Hepatocyte (in vitro differentiated cells): ENCODE measurements around the gene ARL13B. TPM values are rescaled to one million over a fixed set of nuclear protein-coding genes. Genes with fewer than 3 reads are reported as not detected.

Experiments used
- DNase-seq: peaks from one replicate; pipeline ENCODE4 v3.0.0-alpha.2; 2016; ENCODE audit warnings: low spot score
- H2AFZ ChIP-seq: fragments of 200-600 bp; sonication (generic); 2 replicates; pipeline ENCODE4 v1.6.0; 2016; ENCODE audit warnings: antibody characterized with exemption, mild to moderate bottlenecking
- H3K27ac ChIP-seq: fragments of 200-600 bp; sonication (generic); 2 replicates; pipeline ENCODE4 v1.5.1; 2016; ENCODE audit warnings: mild to moderate bottlenecking
- H3K27me3 ChIP-seq: fragments of 200-600 bp; sonication (generic); 2 replicates; pipeline ENCODE4 v1.6.1; 2016
- H3K36me3 ChIP-seq: fragments of 200-600 bp; sonication (generic); replicated peaks from 2 replicates; pipeline ENCODE4 v1.5.1; 2016; ENCODE audit warnings: low read depth; ENCODE audit not compliant: insufficient read depth
- H3K4me1 ChIP-seq: fragments of 200-600 bp; sonication (generic); 2 replicates; pipeline ENCODE4 v1.5.1; 2016; ENCODE audit warnings: mild to moderate bottlenecking, moderate library complexity; ENCODE audit not compliant: insufficient read depth
- H3K4me2 ChIP-seq: fragments of 200-600 bp; sonication (generic); 2 replicates; pipeline ENCODE4 v1.6.0; 2016
- H3K4me3 ChIP-seq: fragments of 200-600 bp; sonication (generic); 2 replicates; pipeline ENCODE4 v1.5.1; 2016; ENCODE audit warnings: mild to moderate bottlenecking
- H3K79me2 ChIP-seq: fragments of 200-600 bp; sonication (generic); 2 replicates; pipeline ENCODE4 v1.6.0; 2017; ENCODE audit warnings: mild to moderate bottlenecking
- H3K9me2 ChIP-seq: fragments of 200-600 bp; sonication (generic); replicated peaks from 2 replicates; pipeline ENCODE4 v1.6.0; 2017; ENCODE audit warnings: mild to moderate bottlenecking; ENCODE audit not compliant: insufficient read depth
- H3K9me3 ChIP-seq: fragments of 200-600 bp; sonication (generic); 2 replicates; pipeline ENCODE4 v1.5.1; 2016; ENCODE audit warnings: low read depth, mild to moderate bottlenecking
- H4K20me1 ChIP-seq: fragments of 200-600 bp; sonication (generic); 2 replicates; pipeline ENCODE4 v1.6.0; 2016; ENCODE audit warnings: mild to moderate bottlenecking; ENCODE audit not compliant: insufficient read depth, poor library complexity, severe bottlenecking
- CTCF ChIP-seq: fragments of 200-600 bp; sonication (generic); IDR thresholded peaks from 2 replicates; pipeline ENCODE4 v1.5.1; 2016; ENCODE audit warnings: antibody characterized with exemption, mild to moderate bottlenecking; ENCODE audit not compliant: poor library complexity
- EZH2 ChIP-seq: fragments of 200-600 bp; sonication (generic); IDR thresholded peaks from 2 replicates; pipeline ENCODE4 v1.6.1; 2016; ENCODE audit warnings: antibody characterized with exemption, mild to moderate bottlenecking, borderline replicate concordance
- EZH2phosphoT487 ChIP-seq: fragments of 200-600 bp; sonication (generic); IDR thresholded peaks from one replicate; pipeline ENCODE4 v1.6.1; 2018; ENCODE audit warnings: antibody characterized with exemption, mild to moderate bottlenecking, low read depth, moderate library complexity; ENCODE audit not compliant: unreplicated experiment, severe bottlenecking
- WGBS: methylation state at CpG from one replicate; pipeline ENCODE4 v1.1.6; 2016; ENCODE audit warnings: low lambda C conversion rate; ENCODE audit errors: missing lambda C conversion rate; 5-methylcytosine and 5-hydroxymethylcytosine counted together
- polyA plus RNA-seq: library from polyadenylated mRNA; unstranded; fragments of >200 nt; fragmentation: Nextera tagmentation; extraction: Ambion mirVana; gene quantifications from 2 replicates; pipeline ENCODE4 v1.2.1, GENCODE V29; 2016
- total RNA-seq: library from RNA; depleted of rRNA; stranded (reverse); fragments of >200 nt; gene quantifications from 2 replicates; pipeline ENCODE4 v1.2.3, GENCODE V29; 2014

Gene ARL13B
- total and polyA plus RNA-seq, 2 experiments from 2014 or later: 6.2 to 10.4 TPM

DNA sequence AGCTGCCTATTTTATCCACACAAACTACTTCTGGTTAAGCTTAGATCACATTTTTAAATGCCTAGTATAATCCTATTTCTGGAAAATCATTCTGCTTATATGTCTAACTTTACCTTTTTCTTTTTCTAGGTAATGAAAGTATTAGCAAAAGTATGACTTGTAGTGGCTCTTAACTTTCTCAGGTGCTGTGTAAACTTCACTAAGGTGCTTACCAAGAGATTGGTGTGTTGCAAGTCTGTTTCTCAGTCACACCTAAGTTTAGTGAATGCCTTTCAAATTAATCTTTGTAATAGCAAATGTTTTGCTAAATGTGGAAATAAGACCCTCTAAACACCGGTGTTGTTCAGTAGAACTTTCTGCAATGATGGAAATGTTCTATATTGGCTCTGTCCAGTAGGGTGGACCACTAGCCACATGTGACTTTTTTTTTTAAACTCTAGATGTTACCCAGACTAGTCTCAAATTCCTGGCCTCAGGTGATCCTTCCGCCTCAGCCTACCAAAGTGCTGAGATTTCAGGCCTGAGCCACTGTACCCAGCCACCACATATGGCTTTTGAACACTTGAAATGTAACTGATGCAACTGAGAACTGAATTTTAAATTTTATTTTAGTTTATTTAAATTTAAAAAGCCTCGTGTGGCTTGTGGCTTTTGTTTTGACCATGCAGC, 22.0 kb downstream of the ARL13B start:
- no peaks in the 10 kb centered on the region for H3K36me3 ChIP-seq
- WGBS: 88% methylated on average over 3 of the region's 3 CpGs
- H3K4me2 ChIP-seq: no peak overlapping the region
- no peaks in the 10 kb centered on the region for H4K20me1 ChIP-seq
- no peak overlapping the region for H3K4me3 ChIP-seq
- no peak overlapping the region for H2AFZ ChIP-seq
- H3K4me1 ChIP-seq: no peaks in the 10 kb centered on the region
- DNase-seq: no peak
- no peak for TF ChIP-seq CTCF
- TF ChIP-seq EZH2: no peak
- TF ChIP-seq EZH2phosphoT487: no peak
- H3K27me3 ChIP-seq: no peaks in the 10 kb centered on the region
- no peaks in the 10 kb centered on the region for H3K9me2 ChIP-seq
- H3K27ac ChIP-seq: no peak overlapping the region
- no peaks in the 10 kb centered on the region for H3K79me2 ChIP-seq
- no peaks in the 10 kb centered on the region for H3K9me3 ChIP-seq

GRCh38 chr3:94004301-94004910, 24.5 kb downstream of the ARL13B start:
- peak overlapping the region; percentile 53 for H2AFZ ChIP-seq
- DNase-seq: peak; percentile 63
- H3K9me2 ChIP-seq: no peaks in the 10 kb centered on the region
- no peaks in the 10 kb centered on the region for H3K27me3 ChIP-seq
- no peak overlapping the region for H3K4me3 ChIP-seq
- 9% methylated on average over 4 of the region's 4 CpGs for WGBS
- no peaks in the 10 kb centered on the region for H3K79me2 ChIP-seq
- no peaks in the 10 kb centered on the region for H3K9me3 ChIP-seq
- no peaks in the 10 kb centered on the region for H3K36me3 ChIP-seq
- H4K20me1 ChIP-seq: no peaks in the 10 kb centered on the region
- no peak overlapping the region for H3K27ac ChIP-seq
- H3K4me1 ChIP-seq: no peaks in the 10 kb centered on the region
- TF ChIP-seq EZH2 (no peak), CTCF (peak; percentile 87), EZH2phosphoT487 (no peak)
- peak overlapping the region; percentile 72 for H3K4me2 ChIP-seq

- TF ChIP-seq CTCF (no peak), EZH2 (no peak), EZH2phosphoT487 (no peak)
- Histone ChIP-seq H4K20me1 (no peaks in the 10 kb centered on the region), H2AFZ (no peak overlapping the region), H3K27me3 (no peaks in the 10 kb centered on the region), H3K79me2 (no peaks in the 10 kb centered on the region), H3K9me2 (no peaks in the 10 kb centered on the region), H3K9me3 (no peaks in the 10 kb centered on the region), H3K4me2 (no peak overlapping the region), H3K36me3 (no peaks in the 10 kb centered on the region), H3K4me1 (no peaks in the 10 kb centered on the region), H3K27ac (no peak overlapping the region), H3K4me3 (no peak overlapping the region)
- no peak for DNase-seq
- 92% methylated on average over 2 of the region's 2 CpGs for WGBS
Observed at GRCh38 chr3:94008253-94008652, 28.3 kb downstream of the ARL13B start.
